GM13977 (cell line): ENCODE data around the gene SLC25A10.

Experiments used
- DNase-seq: peaks from one replicate; pipeline ENCODE4 v3.0.0; 2012; ENCODE audit warnings: low spot score
- CTCF ChIP-seq: IDR thresholded peaks from 2 replicates; pipeline ENCODE4 v1.5.1; 2012; ENCODE audit warnings: mild to moderate bottlenecking, control low read depth; ENCODE audit not compliant: insufficient read depth; ENCODE audit errors: extremely low read depth, missing control alignments
- in situ Hi-C: fragments of 300-500 bp; cut with MboI; formaldehyde crosslinking; loops from one replicate; pipeline ENCODE4 v1.12.0; 2022; ENCODE audit warnings: low sequenced_read_pairs, low pct_unique_long_range_greater_than_20kb, mixed read lengths, inconsistent platforms; ENCODE audit not compliant: unreplicated experiment

The SLC25A10 gene

DNA sequence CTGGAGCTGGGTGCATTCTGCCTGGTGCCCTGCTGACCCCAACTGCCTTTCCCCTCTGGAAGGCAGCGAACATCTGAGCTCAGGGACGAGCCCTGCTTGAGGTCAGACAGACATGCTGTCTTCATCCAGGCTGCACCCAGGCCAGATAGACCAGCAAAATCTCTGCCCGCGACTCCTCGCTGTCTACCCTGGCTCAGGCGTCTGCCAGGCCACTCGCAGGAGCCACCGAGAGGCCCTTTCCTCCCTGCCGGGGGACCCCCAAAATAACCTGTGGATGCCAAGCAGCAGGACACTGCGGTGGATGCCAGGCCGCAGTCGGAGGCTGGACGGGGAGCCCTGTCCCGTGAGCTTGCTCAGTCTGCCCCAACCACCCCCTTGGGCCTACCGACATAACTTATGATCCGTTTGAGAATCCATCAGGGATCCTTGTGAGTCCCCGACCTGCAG is 3.3 kb upstream of the SLC25A10 start:
- DNase-seq = no peak
- no peak for TF ChIP-seq CTCF
- in situ Hi-C loops = no loop called here

GRCh38 chr17:81710514-81711308 is 1.4 kb upstream of the SLC25A10 start:
- in situ Hi-C loops = no loop called here
- no peak for DNase-seq
- no peak for TF ChIP-seq CTCF

GRCh38 chr17:81712468-81713003 is 452 bp downstream of the SLC25A10 start:
- DNase-seq = peak; percentile 72
- peak; percentile 32 for TF ChIP-seq CTCF
- in situ Hi-C loops = no loop called here

DNA sequence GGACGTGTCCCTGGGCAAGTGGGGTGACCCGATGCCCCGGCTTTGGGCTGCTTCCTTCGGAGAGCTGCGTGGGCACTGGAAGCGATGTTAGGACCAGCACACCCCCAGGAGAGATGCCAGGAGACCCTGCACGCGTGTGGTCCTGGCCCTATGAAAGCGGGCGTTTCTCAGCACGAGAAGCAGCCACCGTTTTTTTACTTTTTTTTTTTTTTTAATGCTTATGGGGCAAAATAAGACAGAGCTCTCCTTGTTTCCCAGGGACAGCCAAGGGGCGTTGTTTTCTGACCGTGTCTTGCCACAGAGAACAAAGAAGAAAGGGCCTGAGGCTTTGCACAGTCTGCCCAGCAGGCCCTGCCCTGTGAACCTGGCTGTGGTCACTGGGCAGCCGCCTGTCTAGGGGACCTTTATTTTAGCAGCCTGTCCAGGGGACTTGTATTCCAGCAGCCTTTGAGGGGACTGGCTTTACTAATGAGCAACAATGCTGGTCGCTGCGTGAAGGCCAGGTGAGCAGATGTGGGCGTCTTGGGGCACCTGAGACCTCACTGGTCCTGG is 996 bp downstream of the SLC25A10 start:
- DNase-seq = no peak
- in situ Hi-C loops = no loop called here
- no peak for TF ChIP-seq CTCF

DNA sequence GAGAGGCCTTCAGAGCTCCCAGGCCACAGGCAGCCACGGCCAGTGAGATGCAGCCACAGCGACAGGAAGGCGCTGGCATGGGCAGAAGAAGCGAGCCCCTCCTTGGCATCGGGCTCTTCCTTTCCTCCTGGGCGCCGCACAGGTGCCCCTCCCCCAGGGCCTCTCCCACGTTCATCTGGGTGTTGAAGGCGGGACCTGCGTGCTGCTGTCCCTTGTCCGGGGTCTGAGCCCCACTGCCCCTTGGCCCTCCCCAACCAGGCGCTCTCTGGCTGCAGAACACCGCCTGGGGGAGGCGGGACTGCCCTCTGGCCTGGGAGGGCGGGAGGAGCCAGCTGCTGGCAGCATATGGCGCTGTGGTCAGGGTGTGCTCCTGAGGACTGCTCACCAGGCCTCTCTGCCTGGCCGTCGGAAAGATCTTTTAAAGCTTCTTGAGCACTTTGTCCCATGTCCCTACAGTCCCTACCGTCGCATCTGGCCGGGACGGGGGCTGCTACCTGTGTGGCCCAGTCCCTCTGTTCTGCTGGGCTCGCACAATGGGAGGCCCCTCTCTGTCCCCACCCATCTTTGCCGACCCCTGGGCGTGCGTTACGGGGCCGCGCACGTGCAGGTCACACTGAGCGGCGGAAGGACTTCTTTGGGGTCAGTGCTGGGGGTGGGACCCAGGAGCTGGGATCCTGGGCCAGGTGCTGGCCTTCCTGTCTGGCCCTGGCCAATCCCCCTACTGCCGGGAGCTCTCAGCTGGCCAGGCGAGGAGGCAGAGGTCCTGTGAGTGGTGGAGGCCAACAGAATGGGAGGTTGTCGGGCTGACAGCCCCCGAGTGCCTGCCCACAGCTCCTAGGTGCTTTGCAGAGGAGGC is 1.7 kb downstream of the SLC25A10 start:
- no peak for TF ChIP-seq CTCF
- in situ Hi-C loops = no loop called here
- DNase-seq = no peak

- in situ Hi-C loops = no loop called here
- TF ChIP-seq CTCF = no peak
- no peak for DNase-seq
Observed at GRCh38 chr17:81714412-81715106, 2.5 kb downstream of the SLC25A10 start.
